ENCODE data around the gene ASTN1. TPM values are rescaled to one million over a fixed set of nuclear protein-coding genes. Genes with fewer than 3 reads are reported as not detected.

Gene ASTN1
- total RNA-seq, 3 donors from 2014 or later (not counting 1 experiment from before 2014, with no cell fraction given): not detected

- H3K36me3 Mint-ChIP-seq: no peaks in the 10 kb centered on the region
- DNase-seq (no peak), ATAC-seq (no peak)
- no peak for TF ChIP-seq CTCF (IDR thresholded peaks at IDR 0.05)
- no peak overlapping the region for H3K4me3 Mint-ChIP-seq
- Histone ChIP-seq H3K36me3 (ENCODE audit: control insufficient read depth, insufficient read depth, low read length) (no peaks in the 10 kb centered on the region), H3K27ac (ENCODE audit: low read length) (no peak overlapping the region), H3K4me3 (ENCODE audit: low read length) (no peak overlapping the region), H3K4me1 (ENCODE audit: control insufficient read depth, insufficient read depth, low read length) (no peaks in the 10 kb centered on the region), H3K27me3 (ENCODE audit: control insufficient read depth, insufficient read depth, low read length) (no peaks in the 10 kb centered on the region), H3K9me3 (ENCODE audit: control insufficient read depth, insufficient read depth, low read length) (no peaks in the 10 kb centered on the region)
- 77% methylated on average over 3 of the region's 3 CpGs for WGBS (ENCODE audit: insufficient coverage)
- no peaks in the 10 kb centered on the region for H3K4me1 Mint-ChIP-seq
- H3K27me3 Mint-ChIP-seq (ENCODE audit: low read depth in 2 of 2): no peaks in the 10 kb centered on the region
- no peak overlapping the region for H3K27ac Mint-ChIP-seq
- intact Hi-C loops (cut with micrococcal nuclease): no loop called here
- peaks cover 0 to 4% of the 10 kb centered on the region in 2 donors for H3K9me3 Mint-ChIP-seq
Measured at GRCh38 chr1:176852124-176852523, 312.4 kb downstream of the ASTN1 start.

- DNase-seq (no peak), ATAC-seq (no peak)
- H3K9me3 Mint-ChIP-seq: peaks cover 0 to 4% of the 10 kb centered on the region in 2 donors
- no peaks in the 10 kb centered on the region for H3K9me3 ChIP-seq (ENCODE audit: control insufficient read depth, insufficient read depth, low read length)
- no peak for TF ChIP-seq CTCF (IDR thresholded peaks at IDR 0.05)
- intact Hi-C loops (cut with micrococcal nuclease): no loop called here
- WGBS (ENCODE audit: insufficient coverage): 69% methylated on average over 4 of the region's 4 CpGs
- H3K4me3 ChIP-seq (ENCODE audit: low read length): no peak overlapping the region
- H3K27me3 Mint-ChIP-seq (ENCODE audit: low read depth in 2 of 2): no peaks in the 10 kb centered on the region
- H3K27me3 ChIP-seq (ENCODE audit: control insufficient read depth, insufficient read depth, low read length): no peaks in the 10 kb centered on the region
- H3K27ac ChIP-seq (ENCODE audit: low read length): no peak overlapping the region
- H3K27ac Mint-ChIP-seq: no peak overlapping the region
- no peak overlapping the region for H3K4me3 Mint-ChIP-seq
- no peaks in the 10 kb centered on the region for H3K36me3 ChIP-seq (ENCODE audit: control insufficient read depth, insufficient read depth, low read length)
- H3K4me1 ChIP-seq (ENCODE audit: control insufficient read depth, insufficient read depth, low read length): no peaks in the 10 kb centered on the region
- no peaks in the 10 kb centered on the region for H3K36me3 Mint-ChIP-seq
- H3K4me1 Mint-ChIP-seq: no peaks in the 10 kb centered on the region
Measured at GRCh38 chr1:176850871-176851270, 313.6 kb downstream of the ASTN1 start.

- WGBS (ENCODE audit: insufficient coverage): 76% methylated on average over 3 of the region's 3 CpGs
- Histone ChIP-seq H3K4me3 (ENCODE audit: low read length) (no peak overlapping the region), H3K4me1 (ENCODE audit: control insufficient read depth, insufficient read depth, low read length) (no peaks in the 10 kb centered on the region), H3K27ac (ENCODE audit: low read length) (no peak overlapping the region), H3K27me3 (ENCODE audit: control insufficient read depth, insufficient read depth, low read length) (no peaks in the 10 kb centered on the region), H3K9me3 (ENCODE audit: control insufficient read depth, insufficient read depth, low read length) (no peaks in the 10 kb centered on the region), H3K36me3 (ENCODE audit: control insufficient read depth, insufficient read depth, low read length) (no peaks in the 10 kb centered on the region)
- peaks cover 3 to 5% of the 10 kb centered on the region in 2 donors for H3K9me3 Mint-ChIP-seq
- H3K27ac Mint-ChIP-seq: no peak overlapping the region
- H3K36me3 Mint-ChIP-seq: no peaks in the 10 kb centered on the region
- no peak overlapping the region for H3K4me3 Mint-ChIP-seq
- no peak for ATAC-seq
- no peaks in the 10 kb centered on the region for H3K4me1 Mint-ChIP-seq
- no peaks in the 10 kb centered on the region for H3K27me3 Mint-ChIP-seq (ENCODE audit: low read depth in 2 of 2)
- no peak for TF ChIP-seq CTCF (IDR thresholded peaks at IDR 0.05)
- no peak for DNase-seq
- intact Hi-C loops (cut with micrococcal nuclease): no loop called here
Measured at GRCh38 chr1:176849281-176849680, 315.2 kb downstream of the ASTN1 start.

GRCh38 chr1:176847052-176847451 is 317.5 kb downstream of the ASTN1 start:
- Histone ChIP-seq H3K36me3 (ENCODE audit: control insufficient read depth, insufficient read depth, low read length) (no peaks in the 10 kb centered on the region), H3K27ac (ENCODE audit: low read length) (no peak overlapping the region), H3K27me3 (ENCODE audit: control insufficient read depth, insufficient read depth, low read length) (no peaks in the 10 kb centered on the region), H3K9me3 (ENCODE audit: control insufficient read depth, insufficient read depth, low read length) (no peaks in the 10 kb centered on the region), H3K4me1 (ENCODE audit: control insufficient read depth, insufficient read depth, low read length) (no peaks in the 10 kb centered on the region), H3K4me3 (ENCODE audit: low read length) (no peak overlapping the region)
- H3K4me1 Mint-ChIP-seq: no peaks in the 10 kb centered on the region
- intact Hi-C loops (cut with micrococcal nuclease): no loop called here
- DNase-seq (no peak), ATAC-seq (no peak)
- H3K9me3 Mint-ChIP-seq: peaks cover 3 to 8% of the 10 kb centered on the region in 2 donors
- no peaks in the 10 kb centered on the region for H3K36me3 Mint-ChIP-seq
- no peak overlapping the region for H3K4me3 Mint-ChIP-seq
- H3K27me3 Mint-ChIP-seq (ENCODE audit: low read depth in 2 of 2): no peaks in the 10 kb centered on the region
- 91% methylated on average over 1 of the region's 1 CpG for WGBS (ENCODE audit: insufficient coverage)
- no peak overlapping the region for H3K27ac Mint-ChIP-seq
- TF ChIP-seq CTCF (IDR thresholded peaks at IDR 0.05): no peak

All from natural killer cell (primary cell).